ENCODE results near the gene GALNT2. TPM values are rescaled to one million over a fixed set of nuclear protein-coding genes. Genes with fewer than 3 reads are reported as not detected.

The GALNT2 gene
- total and polyA plus RNA-seq, 2 of the 4 experiments (the other 2 are of a cell fraction): 50.4 to 189 TPM

DNA sequence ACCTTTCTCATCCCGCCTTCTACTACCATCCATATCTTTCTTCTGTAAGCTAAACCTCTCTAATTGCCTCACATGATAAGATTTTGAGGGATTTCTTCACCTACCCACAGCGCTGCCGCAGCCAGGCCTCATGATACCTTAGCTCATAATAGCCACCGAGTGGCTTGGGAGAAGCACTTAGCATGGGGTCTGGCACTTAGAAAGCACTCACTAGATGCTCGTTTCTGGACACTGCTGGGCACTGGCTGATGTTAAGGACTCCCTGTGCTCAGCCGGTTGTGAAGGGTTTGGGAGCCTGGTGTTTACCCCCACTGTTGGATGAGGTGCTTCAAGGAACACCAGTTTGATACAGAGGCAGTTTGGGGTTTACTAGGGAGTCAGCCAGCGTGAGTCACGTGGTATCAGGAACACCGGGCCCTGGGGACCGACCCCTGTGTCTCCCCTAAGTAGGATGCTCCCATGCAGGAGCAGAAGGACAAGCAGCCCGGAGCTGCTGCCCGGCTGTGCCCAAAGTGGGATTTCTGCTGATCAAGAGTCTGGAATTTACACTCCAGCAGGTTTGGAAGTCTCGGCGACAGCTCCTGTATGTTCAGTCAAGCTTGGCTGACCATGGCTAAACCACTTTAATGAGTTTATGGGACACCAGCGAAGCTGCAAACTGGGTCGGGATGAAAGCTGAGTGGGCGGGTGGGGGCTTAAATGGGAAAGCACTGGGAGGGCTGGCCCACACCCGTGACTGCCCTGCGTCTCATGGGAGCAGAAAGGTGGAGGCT lies 63.3 kb downstream of the GALNT2 start:
- no TSS peak for BruUV-seq (replicated peaks)

More for the DNA sequence above, 63.3 kb downstream of the GALNT2 start:
- no peak for ATAC-seq (ENCODE audit: low read depth)
- H3K4me2 ChIP-seq (ENCODE audit: low read depth, low read length): no peak overlapping the region
- no peak overlapping the region for H3K18ac ChIP-seq (ENCODE audit: low read depth, low read length)
- peaks cover 7% of the 10 kb centered on the region for H3K4me1 ChIP-seq (ENCODE audit: control insufficient read depth, insufficient read depth, low read length)
- H3K9me3 ChIP-seq (ENCODE audit: control insufficient read depth, insufficient read depth, low read length): no peaks in the 10 kb centered on the region
- no peak overlapping the region for H4K5ac ChIP-seq (ENCODE audit: low read depth, low read length)
- WGBS, 2 experiments (ENCODE audit: extremely low coverage in 2 of 2, insufficient read length in 1 of 2): 100% methylated on average over 1 of the region's 19 CpGs; no CpG with 5 or more reads in 1 of the 2 experiments
- intact Hi-C loops (cut with micrococcal nuclease): no loop called here
- no peak overlapping the region for H3K4ac ChIP-seq (ENCODE audit: low read depth, low read length)
- CTCF ChIA-PET: interaction anchor here (0.6 kb wide), 1 partner anchor 576 kb away, joined by 5 read pairs; no protein-coding TSS in a partner anchor
- POLR2A ChIA-PET (ENCODE audit: unreplicated experiment): no interaction called here
- H4K91ac ChIP-seq (ENCODE audit: insufficient read depth, low read depth, low read length): no peak overlapping the region
- no peak for TF ChIP-seq CHD1 (IDR thresholded peaks at IDR 0.05; ENCODE audit: low read depth, low read length)
- TF ChIP-seq NFE2L2 (IDR thresholded peaks at IDR 0.05; ENCODE audit: low read depth, low read length): no peak
- TF ChIP-seq FOS (IDR thresholded peaks at IDR 0.05; ENCODE audit: low read depth, low read length): no peak
- TF ChIP-seq, protein P1, sequence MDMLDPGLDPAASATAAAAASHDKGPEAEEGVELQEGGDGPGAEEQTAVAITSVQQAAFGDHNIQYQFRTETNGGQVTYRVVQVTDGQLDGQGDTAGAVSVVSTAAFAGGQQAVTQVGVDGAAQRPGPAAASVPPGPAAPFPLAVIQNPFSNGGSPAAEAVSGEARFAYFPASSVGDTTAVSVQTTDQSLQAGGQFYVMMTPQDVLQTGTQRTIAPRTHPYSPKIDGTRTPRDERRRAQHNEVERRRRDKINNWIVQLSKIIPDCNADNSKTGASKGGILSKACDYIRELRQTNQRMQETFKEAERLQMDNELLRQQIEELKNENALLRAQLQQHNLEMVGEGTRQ (IDR thresholded peaks at IDR 0.05; ENCODE audit: low read depth, low read length): no peak
- no peak for TF ChIP-seq MXI1 (IDR thresholded peaks at IDR 0.05; ENCODE audit: borderline replicate concordance, low read depth, low read length)
- no peak for TF ChIP-seq CEBPB (IDR thresholded peaks at IDR 0.05; ENCODE audit: low read depth, low read length)
- no peak for TF ChIP-seq SMC3 (IDR thresholded peaks at IDR 0.05; ENCODE audit: low read depth, low read length)
- TF ChIP-seq, protein P2, sequence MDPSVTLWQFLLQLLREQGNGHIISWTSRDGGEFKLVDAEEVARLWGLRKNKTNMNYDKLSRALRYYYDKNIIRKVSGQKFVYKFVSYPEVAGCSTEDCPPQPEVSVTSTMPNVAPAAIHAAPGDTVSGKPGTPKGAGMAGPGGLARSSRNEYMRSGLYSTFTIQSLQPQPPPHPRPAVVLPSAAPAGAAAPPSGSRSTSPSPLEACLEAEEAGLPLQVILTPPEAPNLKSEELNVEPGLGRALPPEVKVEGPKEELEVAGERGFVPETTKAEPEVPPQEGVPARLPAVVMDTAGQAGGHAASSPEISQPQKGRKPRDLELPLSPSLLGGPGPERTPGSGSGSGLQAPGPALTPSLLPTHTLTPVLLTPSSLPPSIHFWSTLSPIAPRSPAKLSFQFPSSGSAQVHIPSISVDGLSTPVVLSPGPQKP (IDR thresholded peaks at IDR 0.05; ENCODE audit: borderline replicate concordance, low read depth, low read length): no peak
- TF ChIP-seq RFX5 (IDR thresholded peaks at IDR 0.05; ENCODE audit: low read depth, low read length): no peak
- no peak overlapping the region for H2AK9ac ChIP-seq (replicated peaks; ENCODE audit: low read depth, low read length, poor library complexity)
- H3K27ac ChIP-seq (ENCODE audit: insufficient read depth, low read length): no peak overlapping the region
- peaks cover 44 to 88% of the 10 kb centered on the region in 2 experiments for H3K79me1 ChIP-seq (ENCODE audit: low read depth in 1 of 2, low read length in 2 of 2)
- H2BK120ac ChIP-seq (ENCODE audit: low read depth, low read length): no peak overlapping the region
- no peak overlapping the region for H4K8ac ChIP-seq (ENCODE audit: low read depth in 2 of 2, low read length in 2 of 2)
- no peak overlapping the region for H3K4me3 ChIP-seq (ENCODE audit: insufficient read depth, low read depth, low read length)
- H3K9me1 ChIP-seq (ENCODE audit: insufficient read depth, low read length): peaks cover 17% of the 10 kb centered on the region; the same call in 1 of the 2 replicates
- no peaks in the 10 kb centered on the region for H3K27me3 ChIP-seq (ENCODE audit: control insufficient read depth, insufficient read depth, low read length)
- H4K20me1 ChIP-seq (ENCODE audit: insufficient read depth, low read length): peaks cover 74% of the 10 kb centered on the region
- H3K36me3 ChIP-seq (ENCODE audit: control insufficient read depth, insufficient read depth, low read length): peaks cover 2% of the 10 kb centered on the region
- no peak overlapping the region for H2AFZ ChIP-seq (replicated peaks; ENCODE audit: low read length, poor library complexity)
- no peak overlapping the region for H2BK15ac ChIP-seq (ENCODE audit: low read depth, low read length)
- H2BK20ac ChIP-seq (ENCODE audit: low read depth, low read length): no peak overlapping the region
- no peak overlapping the region for H3K9ac ChIP-seq (ENCODE audit: low read depth, low read length)
- dilution Hi-C loops (cut with HindIII; ENCODE audit: low sequenced_read_pairs, unreplicated experiment): no loop called here
- H2BK5ac ChIP-seq (ENCODE audit: low read depth, low read length, poor library complexity, severe bottlenecking): no peak overlapping the region
- H2AK5ac ChIP-seq (ENCODE audit: low read depth, low read length): no peak overlapping the region
- in situ Hi-C loops (cut with MboI; ENCODE audit: low sequenced_read_pairs): no loop called here
- H3K23ac ChIP-seq (ENCODE audit: low read depth, low read length): no peak overlapping the region; the same call in 1 of the 2 replicates
- no peak overlapping the region for H3K14ac ChIP-seq (replicated peaks; ENCODE audit: low read depth, low read length)
- DNase-seq: no peak
- H3K56ac ChIP-seq (ENCODE audit: extremely low read depth, insufficient read depth, low read length): no peak overlapping the region

All from IMR-90 (cell line).